B cell (primary cell): Measurements from ENCODE around the gene DNTT.

Experiments
- EZH2 ChIP-seq: IDR thresholded peaks from 2 replicates; pipeline ENCODE4 v1.6.1; 2012; ENCODE audit warnings: borderline replicate concordance, low read depth, mild to moderate bottlenecking, moderate library complexity, low read length; ENCODE audit not compliant: insufficient read depth, poor library complexity, severe bottlenecking
- TF ChIP-seq, protein P1 (sequence below): fragments of 200-600 bp; IDR thresholded peaks from one replicate; pipeline ENCODE4 v1.8.0; 2022; ENCODE audit warnings: antibody characterized with exemption, mild to moderate bottlenecking

DNA sequence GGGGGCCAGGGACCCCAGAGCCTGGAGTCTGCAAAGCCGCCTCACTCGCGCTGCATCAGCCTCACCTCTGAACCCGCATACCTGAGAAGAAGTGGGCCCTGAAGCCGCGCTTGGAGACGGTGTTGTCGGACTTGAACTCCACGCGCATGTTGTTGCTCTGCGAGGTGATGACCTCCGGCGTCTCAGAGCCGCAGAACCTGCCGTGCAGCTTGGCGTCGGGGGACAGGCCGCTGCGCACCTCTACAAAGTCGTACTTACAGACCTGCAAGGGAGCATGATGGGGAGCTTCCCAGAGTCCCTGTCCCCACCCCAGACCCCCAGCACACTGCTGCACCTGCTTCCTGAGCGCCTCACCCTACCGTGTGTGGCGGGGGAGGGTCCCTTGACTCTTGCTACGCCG is 80.3 kb downstream of the DNTT start:
- TF ChIP-seq, protein P1, sequence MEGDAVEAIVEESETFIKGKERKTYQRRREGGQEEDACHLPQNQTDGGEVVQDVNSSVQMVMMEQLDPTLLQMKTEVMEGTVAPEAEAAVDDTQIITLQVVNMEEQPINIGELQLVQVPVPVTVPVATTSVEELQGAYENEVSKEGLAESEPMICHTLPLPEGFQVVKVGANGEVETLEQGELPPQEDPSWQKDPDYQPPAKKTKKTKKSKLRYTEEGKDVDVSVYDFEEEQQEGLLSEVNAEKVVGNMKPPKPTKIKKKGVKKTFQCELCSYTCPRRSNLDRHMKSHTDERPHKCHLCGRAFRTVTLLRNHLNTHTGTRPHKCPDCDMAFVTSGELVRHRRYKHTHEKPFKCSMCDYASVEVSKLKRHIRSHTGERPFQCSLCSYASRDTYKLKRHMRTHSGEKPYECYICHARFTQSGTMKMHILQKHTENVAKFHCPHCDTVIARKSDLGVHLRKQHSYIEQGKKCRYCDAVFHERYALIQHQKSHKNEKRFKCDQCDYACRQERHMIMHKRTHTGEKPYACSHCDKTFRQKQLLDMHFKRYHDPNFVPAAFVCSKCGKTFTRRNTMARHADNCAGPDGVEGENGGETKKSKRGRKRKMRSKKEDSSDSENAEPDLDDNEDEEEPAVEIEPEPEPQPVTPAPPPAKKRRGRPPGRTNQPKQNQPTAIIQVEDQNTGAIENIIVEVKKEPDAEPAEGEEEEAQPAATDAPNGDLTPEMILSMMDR = no peak
- no peak for TF ChIP-seq EZH2
